Raji (cell line): ENCODE data around the gene SYCE3.

Experiments used
- POLR2A ChIP-seq: IDR thresholded peaks from 2 replicates; pipeline ENCODE4 v1.6.1; 2011; ENCODE audit warnings: low read depth, low read length, control low read depth; ENCODE audit not compliant: insufficient read depth

SYCE3 gene

DNA sequence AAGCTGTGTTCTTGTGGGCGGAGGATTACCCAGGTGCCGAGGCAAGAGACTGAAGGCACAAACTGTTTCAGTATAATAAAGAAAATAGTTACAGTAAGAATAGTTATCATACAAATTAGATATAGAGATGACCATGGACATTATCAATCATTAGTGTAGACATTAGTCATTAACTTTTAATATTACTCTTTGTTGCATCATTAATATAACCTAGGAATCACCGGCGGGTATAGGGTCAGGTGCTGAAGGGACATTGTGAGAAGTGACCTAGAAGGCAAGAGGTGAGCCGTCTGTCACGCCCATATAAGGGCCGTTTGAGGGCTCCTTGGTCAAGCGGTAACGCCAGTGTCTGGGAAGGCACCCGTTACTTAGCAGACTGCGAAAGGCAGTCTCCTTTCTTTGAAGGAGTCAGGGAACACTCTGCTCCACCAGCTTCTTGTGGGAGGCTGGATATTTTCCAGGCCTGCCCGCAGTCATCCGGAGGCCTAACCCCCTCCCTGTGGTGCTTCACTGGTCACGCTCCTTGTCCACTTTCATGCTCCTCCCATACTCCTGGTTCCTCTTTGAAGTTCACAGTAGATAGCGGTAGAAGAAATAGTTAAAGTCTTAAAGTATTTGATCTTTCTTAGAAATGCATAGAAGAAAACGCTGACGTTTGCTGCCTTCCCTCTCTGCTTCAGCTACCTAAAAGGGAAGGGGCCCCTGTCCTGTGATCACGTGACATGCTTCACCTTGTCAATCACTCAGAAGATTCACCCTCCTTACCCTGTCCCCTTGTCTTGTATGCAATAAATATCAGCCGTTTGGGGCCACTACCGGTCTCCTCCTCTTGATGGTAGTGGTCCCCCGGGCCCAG lies 28.6 kb downstream of the SYCE3 start:
- peak; percentile 64 for TF ChIP-seq POLR2A

DNA sequence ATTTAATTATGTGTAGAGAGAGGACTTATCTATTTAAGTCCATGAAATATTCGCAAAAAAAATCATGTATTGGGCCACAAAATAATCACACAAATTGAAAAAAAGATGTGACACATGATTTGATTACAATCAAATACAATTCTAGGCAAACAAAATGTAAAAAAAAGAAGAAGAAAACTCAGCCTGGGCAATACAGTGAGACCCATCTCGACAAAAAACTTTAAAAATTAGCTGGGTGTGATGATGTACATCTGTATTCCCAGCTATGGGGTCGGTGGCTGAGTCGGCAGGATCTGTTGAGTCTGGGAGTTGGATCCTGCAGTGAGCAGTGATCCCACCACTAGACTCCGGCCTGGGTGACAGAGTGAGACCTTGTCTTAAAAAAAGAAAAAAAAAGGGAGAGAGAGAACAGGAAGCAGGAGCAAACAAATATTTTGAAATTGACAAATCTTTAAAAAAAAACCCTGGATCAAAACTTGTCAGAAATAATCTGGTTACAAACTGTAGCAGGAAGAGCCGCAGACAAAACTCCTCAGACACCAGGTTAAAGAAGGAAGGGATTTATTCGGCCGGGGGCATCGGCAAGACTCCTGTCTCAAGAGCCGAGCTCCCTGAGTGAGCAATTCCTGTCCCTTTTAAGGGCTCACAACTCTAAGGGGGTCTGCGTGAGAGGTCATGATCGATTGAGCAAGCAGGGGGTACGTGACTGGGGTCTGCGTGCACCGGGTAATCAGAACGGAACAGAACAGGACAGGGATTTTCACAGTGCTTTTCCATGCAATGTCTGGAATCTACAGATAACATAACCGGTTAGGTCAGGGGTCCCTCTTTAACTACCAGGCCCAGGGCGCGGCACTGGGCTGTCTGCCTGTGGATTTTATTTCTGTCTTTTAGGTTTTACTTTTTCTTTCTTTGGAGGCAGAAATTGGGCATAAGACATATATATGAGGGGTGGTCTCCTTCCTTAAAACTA lies 29.6 kb downstream of the SYCE3 start:
- TF ChIP-seq POLR2A = no peak

DNA sequence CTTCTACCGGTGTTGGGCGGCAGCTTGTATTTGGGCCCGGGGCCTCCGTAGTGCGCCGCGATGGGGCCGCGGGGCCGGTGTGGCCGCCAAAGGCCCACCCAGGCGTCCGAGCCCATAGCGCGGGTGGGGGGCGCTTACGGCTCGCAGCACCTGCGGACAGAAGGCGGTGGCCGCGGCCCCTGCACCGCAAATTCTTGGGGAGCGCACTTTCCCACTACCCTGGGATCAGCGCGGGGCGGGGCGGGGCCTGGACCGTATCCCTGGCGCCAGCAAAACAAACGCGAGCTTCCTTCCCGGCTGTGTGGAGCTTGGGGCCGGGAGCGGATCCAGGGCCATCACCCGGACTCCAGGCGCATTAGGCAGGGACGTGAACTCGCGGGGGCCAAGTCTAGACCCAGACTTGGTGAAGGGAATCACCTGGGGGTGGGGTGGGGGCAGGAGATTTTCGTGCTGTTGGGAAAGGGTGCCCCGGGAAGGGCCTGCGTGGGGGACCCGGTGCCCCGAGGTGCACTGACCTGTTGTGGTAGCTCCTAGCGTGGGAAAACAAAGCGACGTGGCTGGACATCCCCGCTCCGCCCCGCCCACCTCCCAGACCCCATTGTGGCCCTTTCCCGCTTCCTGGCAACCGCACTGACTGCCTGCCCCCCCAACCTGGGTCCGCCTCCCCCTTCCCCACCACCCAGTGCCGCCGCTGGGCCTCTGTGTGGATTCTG lies 30.6 kb downstream of the SYCE3 start:
- TF ChIP-seq POLR2A = no peak; the same call in 1 of the 2 replicates

DNA sequence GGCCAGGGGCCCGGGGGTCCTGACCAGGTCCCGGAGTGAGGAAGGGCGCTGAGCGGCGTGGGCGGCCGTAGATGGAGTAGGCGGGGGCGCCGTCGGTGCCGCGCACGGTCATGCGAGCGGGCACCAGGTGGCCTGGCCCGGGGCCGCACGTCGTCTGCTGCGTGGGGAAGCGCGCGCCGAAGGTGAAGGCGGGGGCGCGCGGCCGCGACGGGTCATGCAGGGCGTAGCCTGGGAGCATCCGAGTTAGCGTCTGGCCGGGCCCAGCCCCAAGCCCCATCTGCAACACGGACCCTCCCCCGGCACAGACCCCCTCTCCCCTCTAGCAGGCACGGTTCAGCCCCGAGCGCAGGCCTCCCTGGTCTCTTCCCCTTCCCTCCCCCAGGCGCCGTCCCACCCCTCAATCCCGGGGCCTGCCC lies 31.2 kb downstream of the SYCE3 start:
- peak; percentile 67 for TF ChIP-seq POLR2A

DNA sequence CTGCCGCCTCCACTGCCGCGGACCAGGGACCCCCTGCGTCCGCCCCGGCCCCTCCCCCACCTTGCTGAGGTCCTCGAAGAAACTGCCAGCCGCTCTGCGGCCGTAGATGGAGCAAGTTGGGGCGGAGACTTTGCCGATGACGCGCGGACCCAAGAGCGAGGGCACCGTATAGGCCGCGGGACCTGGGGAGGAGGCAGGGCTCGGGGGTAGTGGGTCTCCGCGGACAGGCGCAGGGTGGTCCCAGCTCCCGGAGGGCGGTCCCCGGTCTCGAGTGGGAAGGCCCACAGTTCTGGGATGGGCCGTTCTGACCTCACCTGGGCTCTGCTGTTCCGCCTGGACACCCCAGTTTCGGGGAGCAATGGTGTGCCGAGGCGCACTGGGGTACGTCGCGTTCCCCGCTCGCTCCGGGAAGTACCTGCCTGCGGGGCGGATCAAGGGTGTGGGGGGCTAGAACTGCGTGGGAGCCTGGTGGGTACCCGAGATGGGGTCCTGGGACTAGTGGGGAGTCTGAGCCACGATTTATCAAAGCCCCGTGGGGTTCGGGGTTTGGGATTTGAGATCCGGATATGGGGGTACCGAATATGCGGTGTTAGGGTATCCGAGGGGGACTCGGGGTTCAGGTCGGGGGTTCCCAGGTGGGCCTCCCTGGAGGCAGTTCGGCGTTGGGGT lies 31.7 kb downstream of the SYCE3 start:
- peak; percentile 72 for TF ChIP-seq POLR2A

DNA sequence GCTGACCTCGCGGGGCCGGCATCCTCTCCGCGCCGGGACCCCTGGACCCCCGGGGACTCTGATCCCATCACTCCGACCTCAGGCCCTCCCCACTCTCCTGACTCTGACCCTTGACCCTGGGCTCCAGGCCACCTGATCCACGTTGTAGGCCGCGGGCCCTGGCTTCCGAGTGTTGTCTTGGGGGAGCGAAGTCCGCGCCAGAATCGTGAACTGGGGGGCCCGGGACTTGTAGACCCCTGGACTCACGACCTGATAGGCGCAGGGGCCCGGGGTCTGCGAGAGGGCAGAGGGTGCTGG lies 32.2 kb downstream of the SYCE3 start:
- no peak for TF ChIP-seq POLR2A

DNA sequence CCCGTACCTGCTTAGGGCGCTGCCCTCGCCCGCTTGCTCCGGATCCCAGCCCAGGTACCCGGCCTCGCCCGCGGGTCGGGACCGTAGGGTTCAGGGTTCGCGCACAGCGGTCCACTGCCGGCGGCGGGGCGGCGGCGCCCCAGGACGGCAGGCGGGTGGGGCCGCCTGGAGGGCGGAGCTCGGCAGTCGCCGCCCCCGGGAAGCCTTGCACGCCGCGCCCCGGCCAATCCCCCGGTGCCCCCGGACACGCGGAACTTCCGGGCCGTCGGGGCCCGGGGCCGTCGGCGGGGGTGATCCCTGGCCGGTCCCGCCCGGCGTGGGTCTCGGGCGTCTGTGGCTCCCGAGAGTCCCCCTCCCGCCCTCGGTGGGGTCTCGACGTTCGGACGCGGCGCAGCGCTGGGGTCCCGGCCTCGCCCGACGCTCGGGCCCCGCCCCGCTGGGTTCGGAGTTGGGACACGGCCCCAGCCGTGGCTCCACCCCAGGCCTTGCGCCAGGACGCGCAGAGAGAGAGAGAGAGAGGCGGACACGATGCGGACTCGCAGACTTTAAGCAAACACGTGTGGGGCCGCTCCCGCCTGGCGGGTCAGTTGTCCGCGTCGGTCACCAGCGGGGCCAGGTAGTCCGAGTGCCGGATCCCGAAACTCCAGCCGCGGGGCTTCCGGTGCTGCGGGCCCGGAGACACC lies 32.7 kb downstream of the SYCE3 start, which contains the start of gene TYMP:
TYMP (minus strand) TSS at position 116 of the 683 bp plus-strand sequence. CDS start 303 bp downstream, outside the sequence.
- TF ChIP-seq POLR2A = peak; percentile 57; the same call in 1 of the 2 replicates

DNA sequence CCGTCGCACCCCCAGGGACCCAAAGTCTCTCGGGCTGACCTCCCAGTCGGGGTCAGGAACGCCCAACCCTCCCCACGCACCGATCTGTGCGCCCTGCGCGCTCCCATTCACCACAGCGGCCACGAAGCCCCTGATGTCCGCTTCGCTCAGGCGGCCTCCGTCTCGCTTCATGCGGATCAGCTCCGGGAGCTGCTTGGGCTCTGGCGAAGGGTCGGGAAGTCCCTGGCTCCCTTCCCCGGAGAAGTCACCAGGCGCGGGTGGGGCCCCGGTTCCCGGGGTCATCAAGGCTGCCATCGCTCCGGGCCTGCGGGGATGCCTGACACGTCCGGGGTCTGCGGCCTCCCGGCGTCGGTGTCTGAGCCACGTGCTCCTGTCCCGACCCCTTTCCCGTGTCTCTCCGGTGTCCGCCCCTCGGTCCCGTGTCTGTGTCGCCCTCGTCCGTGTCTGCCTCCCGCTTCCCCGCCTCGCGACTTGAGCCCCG lies 33.3 kb downstream of the SYCE3 start:
- TF ChIP-seq POLR2A = peak; percentile 67

DNA sequence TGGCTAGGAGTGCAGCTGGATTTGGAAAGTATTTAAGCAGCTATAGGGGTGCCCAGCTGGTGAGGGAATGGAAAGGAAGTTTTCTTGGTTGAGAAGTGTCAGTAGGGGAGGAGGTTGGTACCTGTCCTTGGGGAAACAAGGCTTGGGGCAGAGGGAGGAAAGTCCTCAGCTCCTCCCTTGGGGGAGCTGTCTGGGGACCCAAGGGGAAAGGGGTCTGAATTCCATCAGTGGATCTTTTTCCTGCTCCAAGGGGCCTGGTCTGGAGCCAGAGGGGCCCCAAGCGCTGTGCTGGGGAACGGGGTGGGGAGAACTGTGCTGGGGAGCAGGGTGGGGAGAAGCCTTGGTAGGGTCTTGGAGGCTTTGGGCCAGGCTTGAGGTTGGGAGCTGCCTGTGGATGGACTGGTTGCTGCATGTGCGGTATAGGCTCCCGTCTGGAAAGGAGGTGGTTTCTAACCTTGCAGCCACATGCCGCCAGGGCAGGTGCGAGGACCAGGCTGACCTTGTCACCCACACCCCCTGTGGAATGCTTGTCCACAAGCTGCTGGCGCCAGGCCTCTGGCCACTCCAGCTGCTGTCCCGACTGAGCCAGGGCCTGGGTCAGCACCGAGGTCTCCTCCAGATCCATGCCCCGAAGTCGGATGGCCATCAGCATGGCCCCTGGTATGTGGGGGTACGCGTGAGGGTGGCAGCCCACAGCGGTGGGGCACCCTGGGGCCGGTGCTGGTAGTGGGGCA lies 33.9 kb downstream of the SYCE3 start:
- TF ChIP-seq POLR2A = peak; percentile 60

DNA sequence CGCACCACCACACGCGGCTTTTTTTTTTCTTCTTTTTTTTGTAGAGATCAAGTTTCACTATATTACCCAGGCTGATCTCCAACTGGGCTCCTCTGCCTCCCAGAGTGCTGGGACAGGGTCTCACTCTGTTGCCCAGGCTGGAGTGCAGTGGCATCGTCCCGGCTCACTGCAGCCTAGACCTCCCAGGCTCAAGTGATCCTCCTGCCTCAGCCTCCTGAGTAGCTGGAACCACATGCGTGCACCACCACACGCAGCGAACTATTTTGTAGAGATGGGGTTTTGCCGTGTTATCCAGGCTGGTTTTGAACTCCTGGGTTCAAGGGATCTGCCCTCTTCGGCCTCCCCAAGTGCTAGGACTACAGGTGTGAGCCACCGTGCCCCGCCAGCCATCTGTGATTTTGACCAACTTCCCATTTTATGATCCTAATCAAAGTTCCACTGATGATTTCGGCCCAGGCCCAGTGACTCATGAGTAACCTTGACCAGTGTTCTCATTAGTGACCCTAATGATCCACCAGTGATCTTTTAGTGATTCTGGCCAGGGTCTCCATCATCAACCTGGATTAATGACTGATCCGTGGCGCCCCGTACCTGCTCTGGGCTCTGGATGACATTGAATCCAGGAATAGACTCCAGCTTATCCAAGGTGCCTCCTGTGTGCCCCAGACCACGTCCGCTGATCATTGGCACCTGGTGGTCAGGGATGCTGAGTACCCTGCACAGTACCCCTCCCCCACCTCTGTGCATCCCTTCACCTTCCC lies 34.6 kb downstream of the SYCE3 start:
- no peak for TF ChIP-seq POLR2A

DNA sequence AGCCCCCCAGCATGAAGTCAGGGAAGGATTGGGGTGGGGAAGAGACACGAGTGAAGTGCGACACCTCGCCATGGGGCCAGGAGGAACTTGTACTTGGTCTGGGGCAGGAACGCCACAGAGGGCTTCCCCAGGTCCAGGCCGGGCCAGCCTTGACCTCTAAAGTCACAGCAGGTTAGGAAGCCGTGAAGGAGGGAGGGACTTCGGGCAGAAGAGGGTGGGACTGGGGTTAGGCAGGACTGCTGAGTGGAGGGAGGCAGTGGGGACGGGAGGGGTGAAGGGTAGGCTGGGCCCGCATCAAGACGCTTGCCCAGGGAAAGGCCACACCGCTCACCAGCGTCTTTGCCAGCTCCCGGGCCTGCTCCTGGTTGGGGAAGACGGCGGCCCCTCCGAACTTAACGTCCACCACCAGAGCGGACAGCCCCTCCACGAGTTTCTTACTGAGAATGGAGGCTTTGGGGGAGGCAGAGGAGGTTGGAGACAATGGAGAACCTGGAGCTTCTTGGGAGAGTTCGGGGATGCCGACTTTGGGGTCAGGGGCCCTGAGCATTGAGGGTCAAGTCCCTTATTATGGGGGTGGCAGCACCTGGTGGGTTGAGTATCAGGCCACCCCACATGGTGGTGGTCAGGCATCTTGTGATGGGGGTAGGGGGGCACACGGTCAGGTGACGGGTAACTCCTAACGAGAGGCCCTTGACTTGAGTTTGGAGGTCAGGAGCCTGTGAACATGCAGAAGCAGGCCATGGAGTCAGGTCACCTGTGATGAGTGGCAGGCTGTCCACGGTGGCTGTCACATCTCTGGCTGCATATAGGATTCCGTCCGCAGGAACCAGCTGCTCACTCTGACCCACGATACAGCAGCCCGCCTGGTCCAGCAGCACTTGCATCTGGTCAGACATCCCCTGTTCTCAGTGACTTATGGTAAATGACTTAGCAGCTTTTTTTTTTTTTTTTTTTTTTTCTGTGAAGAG lies 35.6 kb downstream of the SYCE3 start:
- peak; percentile 90 for TF ChIP-seq POLR2A

DNA sequence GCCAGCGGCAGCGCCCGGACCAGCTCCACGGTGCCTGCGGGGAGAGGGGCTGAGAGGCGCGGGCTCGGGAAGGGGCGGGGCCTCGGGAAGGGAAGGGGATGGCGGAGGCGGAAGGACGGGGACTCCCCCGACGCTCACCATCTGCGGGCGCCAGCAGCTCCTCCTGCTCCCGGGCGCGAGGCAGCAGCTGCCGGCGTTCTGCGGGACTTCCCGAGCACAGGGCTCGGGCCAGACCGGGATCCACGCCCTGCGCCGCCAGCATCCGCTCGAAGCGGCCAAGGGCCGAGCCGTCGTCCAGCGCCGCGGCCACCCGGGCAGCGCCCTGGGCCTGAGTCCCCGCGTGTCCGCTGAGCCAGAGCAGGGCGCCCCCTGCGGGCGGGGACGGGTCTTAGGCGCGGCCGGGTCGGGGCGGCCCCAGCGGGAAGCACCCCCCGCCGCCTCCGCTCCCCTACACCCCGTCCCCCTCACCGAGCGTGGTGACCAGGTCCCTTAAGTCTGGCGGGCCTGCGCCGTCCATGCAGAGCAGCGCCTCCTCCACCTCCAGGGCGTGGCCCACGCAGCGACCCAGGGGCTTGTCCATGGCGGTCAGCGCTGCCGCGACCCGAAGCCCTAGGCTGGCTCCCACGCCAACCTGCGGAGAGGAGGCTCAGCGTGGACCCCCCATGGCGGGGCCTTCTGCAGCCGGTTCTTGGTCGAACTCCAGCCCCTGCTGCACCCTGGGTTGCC lies 36.4 kb downstream of the SYCE3 start:
- peak; percentile 38 for TF ChIP-seq POLR2A
